Kidney epithelial cell (primary cell): ENCODE data around the gene SYNE1. TPM values are rescaled to one million over a fixed set of nuclear protein-coding genes. Genes with fewer than 3 reads are reported as not detected.

Experiments
- DNase-seq: peaks from one replicate; pipeline ENCODE4 v3.0.0-alpha.2; 2010; ENCODE audit warnings: low read depth
- H3K27me3 ChIP-seq: 2 replicates; pipeline ENCODE4 v1.6.0; 2011; ENCODE audit warnings: low read length; ENCODE audit not compliant: control insufficient read depth, insufficient read depth
- H3K36me3 ChIP-seq: 2 replicates; pipeline ENCODE4 v1.5.1; 2011; ENCODE audit warnings: low read length; ENCODE audit not compliant: control insufficient read depth, insufficient read depth
- H3K4me3 ChIP-seq: 2 replicates; pipeline ENCODE4 v1.5.1; 2011; ENCODE audit warnings: low read depth, mild to moderate bottlenecking, control low read depth, low read length
- total RNA-seq: library from RNA; depleted of rRNA; stranded (reverse); fragments of >200 nt; gene quantifications from 2 replicates; pipeline ENCODE4 v1.2.3, GENCODE V29; 2015
- TF ChIP-seq, protein P1 (sequence below): IDR thresholded peaks from 2 replicates; pipeline ENCODE4 v1.5.1; 2011; ENCODE audit warnings: mild to moderate bottlenecking, moderate library complexity, low read length, control low read depth, inconsistent platforms; ENCODE audit not compliant: insufficient read depth, poor library complexity, severe bottlenecking

SYNE1 gene
- total RNA-seq, 1 donor from 2014 or later, result 43.1 TPM

DNA sequence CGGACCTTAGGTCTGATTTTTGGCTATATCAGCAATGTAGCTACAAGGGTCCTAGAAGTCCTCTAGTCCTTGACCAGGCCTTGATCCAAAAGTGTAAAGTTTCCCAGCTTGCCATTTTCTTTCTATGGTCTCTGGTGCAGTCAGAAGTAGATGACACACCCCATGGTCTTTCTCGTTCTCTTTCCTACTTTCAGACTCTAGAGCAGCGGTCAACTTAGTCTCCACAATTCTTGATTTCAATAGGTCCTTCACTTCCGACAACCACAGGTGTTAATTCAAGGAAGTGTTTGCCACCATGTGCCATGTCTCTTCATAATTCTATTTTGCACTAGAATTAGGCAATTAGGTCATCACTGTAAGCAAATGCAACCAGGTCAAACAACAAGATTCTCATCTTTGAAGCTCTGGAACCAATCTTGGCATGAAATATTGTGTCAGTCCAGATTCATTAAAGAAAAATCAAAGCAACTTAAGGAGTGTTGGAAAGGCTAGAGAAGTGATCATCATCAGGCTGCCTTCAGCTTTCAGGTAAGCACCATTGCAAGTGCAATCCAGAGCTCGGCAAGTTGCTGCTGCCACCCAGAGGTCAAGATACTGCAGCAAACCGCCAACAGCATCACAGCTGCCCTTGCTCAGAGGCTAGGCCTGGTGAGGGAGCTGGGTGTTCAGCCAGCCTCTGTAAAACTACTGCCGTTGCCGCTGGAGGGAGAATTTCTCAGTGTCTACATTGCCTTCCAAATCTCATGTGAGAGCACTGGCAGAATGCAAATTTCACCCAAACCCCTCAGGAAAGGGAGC is 5.6 kb upstream of the SYNE1 start:
- Histone ChIP-seq H3K4me3 (no peak overlapping the region), H3K36me3 (no peaks in the 10 kb centered on the region), H3K27me3 (no peaks in the 10 kb centered on the region)
- TF ChIP-seq, protein P1, sequence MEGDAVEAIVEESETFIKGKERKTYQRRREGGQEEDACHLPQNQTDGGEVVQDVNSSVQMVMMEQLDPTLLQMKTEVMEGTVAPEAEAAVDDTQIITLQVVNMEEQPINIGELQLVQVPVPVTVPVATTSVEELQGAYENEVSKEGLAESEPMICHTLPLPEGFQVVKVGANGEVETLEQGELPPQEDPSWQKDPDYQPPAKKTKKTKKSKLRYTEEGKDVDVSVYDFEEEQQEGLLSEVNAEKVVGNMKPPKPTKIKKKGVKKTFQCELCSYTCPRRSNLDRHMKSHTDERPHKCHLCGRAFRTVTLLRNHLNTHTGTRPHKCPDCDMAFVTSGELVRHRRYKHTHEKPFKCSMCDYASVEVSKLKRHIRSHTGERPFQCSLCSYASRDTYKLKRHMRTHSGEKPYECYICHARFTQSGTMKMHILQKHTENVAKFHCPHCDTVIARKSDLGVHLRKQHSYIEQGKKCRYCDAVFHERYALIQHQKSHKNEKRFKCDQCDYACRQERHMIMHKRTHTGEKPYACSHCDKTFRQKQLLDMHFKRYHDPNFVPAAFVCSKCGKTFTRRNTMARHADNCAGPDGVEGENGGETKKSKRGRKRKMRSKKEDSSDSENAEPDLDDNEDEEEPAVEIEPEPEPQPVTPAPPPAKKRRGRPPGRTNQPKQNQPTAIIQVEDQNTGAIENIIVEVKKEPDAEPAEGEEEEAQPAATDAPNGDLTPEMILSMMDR, result peak; percentile 75
- DNase-seq, result no peak

- DNase-seq, result no peak
- peak overlapping the region; percentile 40 for H3K4me3 ChIP-seq
- H3K27me3 ChIP-seq, result no peaks in the 10 kb centered on the region
- TF ChIP-seq, protein P1, result no peak
- no peaks in the 10 kb centered on the region for H3K36me3 ChIP-seq
Measured at GRCh38 chr6:152636609-152637295, 410 bp downstream of the SYNE1 start.

DNA sequence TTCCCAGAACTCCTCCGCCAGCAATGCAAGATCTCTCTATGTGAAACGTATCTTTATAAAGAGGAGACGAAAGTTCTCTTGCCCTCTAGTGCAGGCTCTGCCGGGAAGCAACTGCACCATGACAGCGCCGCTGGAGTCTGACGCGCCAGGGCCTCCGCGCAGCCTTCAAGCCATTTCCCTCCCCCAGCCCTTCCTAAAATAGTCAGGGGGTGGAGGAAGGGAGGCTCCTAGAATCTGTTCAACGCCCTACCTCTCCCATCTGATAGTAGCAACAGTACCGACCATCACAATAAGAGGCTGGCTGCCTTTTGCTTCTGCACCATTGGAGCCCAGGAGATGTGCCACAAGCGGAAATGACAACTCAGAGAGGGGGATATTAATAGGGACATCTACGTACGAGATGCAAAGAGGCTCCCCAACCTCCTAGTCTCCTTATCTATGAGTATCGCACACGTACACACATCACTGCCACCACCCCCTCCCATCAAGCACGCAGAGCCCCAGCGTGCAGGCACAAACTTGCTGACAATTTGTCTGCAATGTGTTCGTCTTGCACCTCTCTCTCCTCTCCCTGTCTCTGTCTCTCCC is 1.0 kb downstream of the SYNE1 start:
- H3K27me3 ChIP-seq, result no peaks in the 10 kb centered on the region
- TF ChIP-seq, protein P1, result no peak

DNA sequence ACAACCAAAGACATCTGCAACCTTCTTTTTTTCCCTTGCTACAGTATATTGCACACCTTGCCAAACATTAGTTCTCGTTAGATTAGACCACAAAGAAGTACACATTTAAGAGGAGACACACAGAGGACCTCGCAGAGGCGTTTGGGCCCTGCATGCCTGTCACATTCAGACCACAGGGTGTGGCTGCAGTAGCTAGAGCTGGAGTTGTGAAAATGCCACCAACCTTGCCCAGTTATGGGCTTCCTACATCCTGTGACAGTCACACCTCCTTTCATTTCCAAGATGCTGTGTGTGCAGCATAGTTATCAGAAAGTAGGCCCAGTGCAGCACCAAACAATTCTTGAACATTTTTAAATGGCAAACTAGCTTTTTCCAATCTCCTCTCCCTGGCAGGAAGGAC is 2.4 kb downstream of the SYNE1 start:
- no peaks in the 10 kb centered on the region for H3K27me3 ChIP-seq
- TF ChIP-seq, protein P1, result no peak
- DNase-seq, result no peak
- H3K36me3 ChIP-seq, result no peaks in the 10 kb centered on the region
- no peak overlapping the region for H3K4me3 ChIP-seq

More for the DNA sequence above, 1.0 kb downstream of the SYNE1 start:
- Histone ChIP-seq H3K4me3 (peak overlapping the region; percentile 40), H3K36me3 (no peaks in the 10 kb centered on the region)
- no peak for DNase-seq

DNA sequence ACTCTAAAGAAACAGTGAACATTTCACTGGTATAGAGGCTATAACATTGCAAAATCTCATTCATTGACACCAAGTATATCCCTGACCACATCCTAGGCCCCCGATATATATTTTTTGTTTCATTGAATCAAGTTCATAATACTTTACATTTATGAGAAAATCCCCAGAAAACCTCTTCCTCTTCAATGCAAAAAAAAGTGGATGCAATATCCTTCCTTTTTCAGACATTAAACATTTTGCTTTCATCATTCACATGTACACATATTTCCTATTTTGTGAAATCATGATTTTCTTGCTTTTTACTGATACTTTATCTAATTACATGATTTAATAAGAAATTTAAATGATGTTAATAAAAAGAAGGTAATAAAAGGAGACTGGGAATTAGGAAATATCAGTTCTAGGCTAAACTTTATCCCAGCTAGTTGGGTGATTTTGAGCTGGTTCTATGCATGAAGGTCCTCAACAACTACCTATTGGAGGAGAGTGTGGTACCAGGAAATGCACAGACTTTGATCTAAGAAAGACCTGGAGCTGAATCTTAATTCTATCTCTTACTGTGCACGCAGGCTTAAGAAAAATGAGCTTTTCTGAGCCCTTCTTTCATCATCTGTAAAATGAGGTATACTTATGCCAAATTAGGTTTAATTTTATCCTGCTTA is 4.9 kb downstream of the SYNE1 start:
- Histone ChIP-seq H3K36me3 (no peaks in the 10 kb centered on the region), H3K4me3 (no peak overlapping the region), H3K27me3 (no peaks in the 10 kb centered on the region)
- TF ChIP-seq, protein P1, result no peak
- no peak for DNase-seq
